GM23338 (cell line): ENCODE data around the gene TRPM1.

Source experiments
- CREB1 ChIP-seq: fragments of 250-450 bp; sonication (Bioruptor Pico); IDR thresholded peaks from 2 replicates; pipeline ENCODE4 v1.5.0; 2020; ENCODE audit warnings: low read depth, mild to moderate bottlenecking, moderate library complexity
- EZH2 ChIP-seq: fragments of 200-600 bp; sonication (generic); IDR thresholded peaks from one replicate; pipeline ENCODE4 v1.8.0; 2017; ENCODE audit warnings: antibody characterized with exemption, mild to moderate bottlenecking, low read depth; ENCODE audit not compliant: unreplicated experiment
- POLR2AphosphoS5 ChIP-seq: IDR thresholded peaks from 2 replicates; pipeline ENCODE4 v1.6.1; 2016; ENCODE audit warnings: antibody characterized with exemption, low read depth
- TF ChIP-seq, protein P1 (sequence below): IDR thresholded peaks from one replicate; pipeline ENCODE4 v1.6.1; 2018; ENCODE audit warnings: antibody characterized with exemption; ENCODE audit not compliant: unreplicated experiment
- TF ChIP-seq, protein P2 (sequence below), 2 experiments: fragments of 200-600 bp in 1 of 2; sonication (generic) in 1 of 2; conservative IDR thresholded peaks; 2 replicates each; pipeline versions ENCODE4 v1.5.1 to v1.6.1; 2016 to 2017; ENCODE audit warnings: antibody characterized with exemption in 2 of 2, low read depth in 2 of 2, mild to moderate bottlenecking in 2 of 2, moderate library complexity in 1 of 2
- TF ChIP-seq, protein P3 (sequence below): IDR thresholded peaks from 2 replicates; pipeline ENCODE4 v1.6.1; 2016; ENCODE audit warnings: antibody characterized with exemption

DNA sequence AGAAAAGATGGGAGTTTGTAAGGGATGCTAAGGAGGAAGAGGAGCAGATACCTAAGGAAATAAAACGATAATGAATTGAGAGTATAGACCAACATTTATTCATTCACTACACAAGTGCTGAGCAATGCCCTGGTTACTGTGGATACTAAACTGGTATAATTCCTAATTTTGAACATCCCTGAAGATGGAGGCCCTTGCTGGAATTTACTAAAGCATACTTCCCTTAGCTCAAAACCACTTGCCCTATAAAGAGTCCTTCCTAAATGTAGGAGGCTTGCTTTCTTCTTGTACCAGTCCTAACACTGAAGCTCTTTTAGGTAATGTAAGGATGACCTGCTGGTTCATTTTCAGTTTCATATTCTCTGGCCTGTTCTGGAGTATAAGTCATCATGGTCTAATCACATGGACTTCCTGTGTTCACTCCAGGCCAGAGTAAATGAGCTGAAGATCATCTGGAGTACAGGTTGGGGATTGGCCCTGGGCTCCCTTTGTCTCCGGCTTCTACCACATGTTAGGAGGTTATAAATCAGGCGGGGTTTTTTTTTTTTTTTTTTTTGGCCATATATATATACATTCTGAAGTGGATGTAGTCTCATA lies 70.0 kb downstream of the TRPM1 start:
- TF ChIP-seq POLR2AphosphoS5 (no peak), EZH2 (no peak), CREB1 (no peak)
- TF ChIP-seq, protein P1, sequence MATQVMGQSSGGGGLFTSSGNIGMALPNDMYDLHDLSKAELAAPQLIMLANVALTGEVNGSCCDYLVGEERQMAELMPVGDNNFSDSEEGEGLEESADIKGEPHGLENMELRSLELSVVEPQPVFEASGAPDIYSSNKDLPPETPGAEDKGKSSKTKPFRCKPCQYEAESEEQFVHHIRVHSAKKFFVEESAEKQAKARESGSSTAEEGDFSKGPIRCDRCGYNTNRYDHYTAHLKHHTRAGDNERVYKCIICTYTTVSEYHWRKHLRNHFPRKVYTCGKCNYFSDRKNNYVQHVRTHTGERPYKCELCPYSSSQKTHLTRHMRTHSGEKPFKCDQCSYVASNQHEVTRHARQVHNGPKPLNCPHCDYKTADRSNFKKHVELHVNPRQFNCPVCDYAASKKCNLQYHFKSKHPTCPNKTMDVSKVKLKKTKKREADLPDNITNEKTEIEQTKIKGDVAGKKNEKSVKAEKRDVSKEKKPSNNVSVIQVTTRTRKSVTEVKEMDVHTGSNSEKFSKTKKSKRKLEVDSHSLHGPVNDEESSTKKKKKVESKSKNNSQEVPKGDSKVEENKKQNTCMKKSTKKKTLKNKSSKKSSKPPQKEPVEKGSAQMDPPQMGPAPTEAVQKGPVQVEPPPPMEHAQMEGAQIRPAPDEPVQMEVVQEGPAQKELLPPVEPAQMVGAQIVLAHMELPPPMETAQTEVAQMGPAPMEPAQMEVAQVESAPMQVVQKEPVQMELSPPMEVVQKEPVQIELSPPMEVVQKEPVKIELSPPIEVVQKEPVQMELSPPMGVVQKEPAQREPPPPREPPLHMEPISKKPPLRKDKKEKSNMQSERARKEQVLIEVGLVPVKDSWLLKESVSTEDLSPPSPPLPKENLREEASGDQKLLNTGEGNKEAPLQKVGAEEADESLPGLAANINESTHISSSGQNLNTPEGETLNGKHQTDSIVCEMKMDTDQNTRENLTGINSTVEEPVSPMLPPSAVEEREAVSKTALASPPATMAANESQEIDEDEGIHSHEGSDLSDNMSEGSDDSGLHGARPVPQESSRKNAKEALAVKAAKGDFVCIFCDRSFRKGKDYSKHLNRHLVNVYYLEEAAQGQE: no peak
- TF ChIP-seq, protein P2, sequence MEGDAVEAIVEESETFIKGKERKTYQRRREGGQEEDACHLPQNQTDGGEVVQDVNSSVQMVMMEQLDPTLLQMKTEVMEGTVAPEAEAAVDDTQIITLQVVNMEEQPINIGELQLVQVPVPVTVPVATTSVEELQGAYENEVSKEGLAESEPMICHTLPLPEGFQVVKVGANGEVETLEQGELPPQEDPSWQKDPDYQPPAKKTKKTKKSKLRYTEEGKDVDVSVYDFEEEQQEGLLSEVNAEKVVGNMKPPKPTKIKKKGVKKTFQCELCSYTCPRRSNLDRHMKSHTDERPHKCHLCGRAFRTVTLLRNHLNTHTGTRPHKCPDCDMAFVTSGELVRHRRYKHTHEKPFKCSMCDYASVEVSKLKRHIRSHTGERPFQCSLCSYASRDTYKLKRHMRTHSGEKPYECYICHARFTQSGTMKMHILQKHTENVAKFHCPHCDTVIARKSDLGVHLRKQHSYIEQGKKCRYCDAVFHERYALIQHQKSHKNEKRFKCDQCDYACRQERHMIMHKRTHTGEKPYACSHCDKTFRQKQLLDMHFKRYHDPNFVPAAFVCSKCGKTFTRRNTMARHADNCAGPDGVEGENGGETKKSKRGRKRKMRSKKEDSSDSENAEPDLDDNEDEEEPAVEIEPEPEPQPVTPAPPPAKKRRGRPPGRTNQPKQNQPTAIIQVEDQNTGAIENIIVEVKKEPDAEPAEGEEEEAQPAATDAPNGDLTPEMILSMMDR (conservative IDR thresholded peaks at IDR 0.05; ENCODE audit: low read depth in 2 of 2): no peak
- TF ChIP-seq, protein P3, sequence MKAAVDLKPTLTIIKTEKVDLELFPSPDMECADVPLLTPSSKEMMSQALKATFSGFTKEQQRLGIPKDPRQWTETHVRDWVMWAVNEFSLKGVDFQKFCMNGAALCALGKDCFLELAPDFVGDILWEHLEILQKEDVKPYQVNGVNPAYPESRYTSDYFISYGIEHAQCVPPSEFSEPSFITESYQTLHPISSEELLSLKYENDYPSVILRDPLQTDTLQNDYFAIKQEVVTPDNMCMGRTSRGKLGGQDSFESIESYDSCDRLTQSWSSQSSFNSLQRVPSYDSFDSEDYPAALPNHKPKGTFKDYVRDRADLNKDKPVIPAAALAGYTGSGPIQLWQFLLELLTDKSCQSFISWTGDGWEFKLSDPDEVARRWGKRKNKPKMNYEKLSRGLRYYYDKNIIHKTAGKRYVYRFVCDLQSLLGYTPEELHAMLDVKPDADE: no peak
